Stimulated activated CD4-positive, alpha-beta T cell treated with anti-CD3 and anti-CD28 coated beads, Interleukin-4, amount 100 ng/mL, for 1 hour (primary cell): ENCODE results near the gene ARHGAP29.

Source experiments
- DNase-seq: peaks from one replicate; pipeline ENCODE4 v3.0.0-alpha.2; 2020

Gene ARHGAP29

GRCh38 chr1:94260635-94261387 lies 23.4 kb upstream of the ARHGAP29 start:
- DNase-seq, result no peak

DNA sequence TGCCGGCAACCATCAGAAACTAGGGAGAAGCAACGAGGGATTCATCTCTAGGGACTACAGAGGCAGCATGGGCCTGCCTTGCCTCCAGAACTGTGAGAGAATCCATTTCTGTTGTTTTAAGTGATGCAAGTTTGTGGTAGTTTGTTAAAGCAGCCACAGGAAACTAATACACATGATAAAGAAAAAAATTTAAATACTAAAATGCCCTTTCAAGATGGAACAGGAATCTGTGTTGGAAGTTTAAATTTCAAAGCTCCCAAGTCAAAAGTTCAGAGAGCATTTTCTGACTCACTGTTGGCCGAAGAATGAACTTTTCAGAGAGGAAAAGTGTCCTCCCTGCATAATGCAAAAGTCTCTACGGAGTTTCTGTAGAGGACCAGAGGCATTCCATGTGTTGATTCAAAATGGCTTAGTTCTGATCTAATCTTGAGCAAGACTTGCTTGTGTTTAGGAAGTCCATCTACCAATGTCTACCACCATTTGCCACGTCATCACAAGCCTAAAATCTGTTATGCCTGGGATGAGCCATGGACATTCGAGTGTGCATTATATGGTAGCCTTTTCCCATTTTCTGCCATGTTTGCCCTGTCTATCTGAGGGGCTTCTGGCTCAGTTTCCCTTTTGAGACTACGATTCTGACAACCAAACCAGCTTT lies 22.4 kb upstream of the ARHGAP29 start:
- no peak for DNase-seq

DNA sequence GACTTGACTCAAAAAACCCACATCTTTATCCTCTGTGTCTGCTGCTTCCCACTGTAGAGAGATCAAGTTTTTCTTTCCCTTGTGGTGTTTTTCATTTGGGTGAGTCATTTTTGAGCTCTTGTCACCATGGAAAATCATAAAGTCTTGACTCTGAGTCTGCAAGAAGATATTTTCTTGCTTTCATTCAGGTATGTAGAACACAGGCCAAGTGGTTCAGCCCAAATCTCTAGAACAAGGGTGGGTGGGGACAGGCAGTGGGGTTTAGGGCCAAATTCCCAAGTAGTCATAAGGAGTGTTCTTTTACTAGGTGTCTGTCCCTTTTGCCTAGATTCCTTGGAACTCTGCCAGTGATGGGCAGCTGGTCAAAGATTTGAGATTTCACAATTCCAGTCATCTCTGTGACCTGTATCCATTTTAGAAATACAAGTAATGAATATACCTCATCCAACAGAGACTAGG lies 21.5 kb upstream of the ARHGAP29 start:
- no peak for DNase-seq

DNA sequence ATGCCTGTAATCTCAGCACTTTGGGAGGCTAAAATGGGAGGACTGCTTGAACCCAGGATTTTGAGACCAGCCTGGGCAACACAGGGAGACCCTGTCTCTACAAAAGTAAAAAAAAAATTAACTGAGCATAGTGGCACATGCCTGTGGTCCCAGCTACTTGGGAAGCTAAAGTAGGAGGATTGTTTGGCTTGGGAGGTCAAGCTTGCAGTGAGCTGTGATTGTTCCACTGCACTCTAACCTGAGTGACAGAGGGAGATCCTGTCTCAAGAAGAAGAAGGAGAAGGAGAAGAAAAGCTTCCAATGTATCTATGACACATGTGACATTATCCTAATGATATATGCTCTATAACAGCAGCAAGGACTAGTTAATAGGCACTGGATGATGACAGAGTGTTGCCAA lies 20.1 kb upstream of the ARHGAP29 start:
- DNase-seq, result no peak

GRCh38 chr1:94255476-94255875 lies 18.1 kb upstream of the ARHGAP29 start:
- DNase-seq, result no peak

- no peak for DNase-seq
These were observed 16.9 kb upstream of the ARHGAP29 start for GRCh38 chr1:94254073-94254810.

DNA sequence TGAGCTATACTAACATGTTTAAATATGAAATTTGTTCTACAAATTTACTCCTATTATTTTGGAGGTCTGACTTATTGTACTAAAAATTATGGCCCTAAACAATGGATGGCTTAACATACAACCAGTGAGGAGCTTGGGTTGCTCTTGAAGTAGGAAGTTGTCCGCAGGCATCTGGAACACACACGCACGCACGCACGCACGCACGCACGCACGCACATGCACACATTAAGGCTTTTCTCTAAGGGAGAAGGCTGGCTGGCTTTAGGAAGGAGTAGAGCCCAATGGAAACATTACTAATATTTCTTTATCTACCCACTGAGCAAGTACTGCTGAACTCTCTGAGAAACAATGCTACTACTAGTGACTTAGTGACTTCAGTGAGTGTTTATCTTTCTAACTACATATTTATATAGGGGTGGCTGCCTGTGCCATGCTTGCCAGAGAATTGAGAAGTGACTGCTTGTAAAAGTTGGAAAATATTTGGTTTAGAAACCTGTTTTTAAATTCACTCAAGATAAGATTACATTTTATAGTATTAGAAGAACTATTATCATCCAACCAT lies 16.2 kb upstream of the ARHGAP29 start:
- no peak for DNase-seq

DNA sequence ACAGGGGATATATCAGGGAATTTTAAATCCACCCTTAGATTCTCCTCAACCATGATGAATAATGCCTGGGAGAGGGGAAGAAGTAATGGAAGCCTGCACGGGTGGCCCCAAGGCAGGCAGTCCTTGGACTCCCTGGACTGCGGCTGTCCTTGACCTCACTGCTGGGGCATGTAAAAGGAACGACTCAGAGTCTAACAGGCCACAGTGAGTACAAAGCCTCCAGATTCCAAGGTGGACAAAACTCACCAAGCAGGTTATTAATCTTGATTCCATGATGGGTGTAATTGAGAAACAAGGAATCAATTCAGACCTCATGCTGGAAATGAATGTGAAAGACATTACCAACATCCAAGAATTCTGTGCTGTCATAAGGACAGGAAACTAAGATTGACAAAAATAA lies 13.0 kb upstream of the ARHGAP29 start:
- no peak for DNase-seq

- no peak for DNase-seq
These were observed 11.7 kb upstream of the ARHGAP29 start for GRCh38 chr1:94248956-94249688.

GRCh38 chr1:94247138-94248094 lies 10.0 kb upstream of the ARHGAP29 start:
- peak; percentile 30 for DNase-seq

GRCh38 chr1:94246692-94247137 lies 9.3 kb upstream of the ARHGAP29 start:
- DNase-seq, result no peak

DNA sequence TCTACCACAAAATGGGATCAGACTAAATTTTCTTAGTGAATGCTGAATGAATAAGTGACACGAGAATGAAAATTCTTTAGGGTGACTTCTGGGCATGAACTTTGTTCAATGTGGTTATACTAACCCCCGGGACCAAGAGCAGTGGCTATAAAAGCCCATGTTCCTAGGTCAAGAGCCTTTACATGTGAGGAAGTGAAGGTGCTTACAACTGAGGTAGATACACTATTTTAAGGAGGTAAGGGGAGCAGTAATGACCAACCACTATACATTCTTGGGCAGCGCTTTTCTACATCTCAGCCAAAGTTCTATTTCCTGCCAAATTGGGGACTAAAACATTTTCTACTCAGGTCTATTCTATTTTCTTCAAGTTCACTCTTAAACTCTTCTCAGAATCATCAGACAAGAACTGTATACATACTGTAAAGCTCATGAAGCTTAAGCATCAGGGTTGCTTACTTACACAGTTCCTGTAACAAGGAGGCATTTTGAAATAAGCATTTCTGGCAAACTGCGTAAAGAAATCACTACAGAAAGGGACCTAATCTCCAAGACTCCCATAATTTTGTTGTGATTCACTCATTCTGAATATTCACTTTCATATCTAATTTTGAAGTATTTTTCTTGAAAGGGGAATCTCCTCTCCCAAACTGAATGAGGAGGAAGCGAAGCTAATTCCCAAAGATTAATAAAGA lies 8.5 kb upstream of the ARHGAP29 start:
- DNase-seq, result no peak

- no peak for DNase-seq
These were observed 7.4 kb upstream of the ARHGAP29 start for GRCh38 chr1:94244816-94245215.

GRCh38 chr1:94243665-94244064 lies 6.3 kb upstream of the ARHGAP29 start:
- DNase-seq, result no peak

GRCh38 chr1:94240822-94241221 lies 3.4 kb upstream of the ARHGAP29 start:
- DNase-seq, result no peak

GRCh38 chr1:94239796-94240195 lies 2.4 kb upstream of the ARHGAP29 start:
- no peak for DNase-seq

- no peak for DNase-seq
These were observed 1.7 kb upstream of the ARHGAP29 start for GRCh38 chr1:94239051-94239450.

GRCh38 chr1:94236630-94237290 lies 624 bp downstream of the ARHGAP29 start:
- DNase-seq, result no peak

GRCh38 chr1:94236013-94236491 lies 1.3 kb downstream of the ARHGAP29 start:
- no peak for DNase-seq
